ENCODE data around the gene GJA3.

GJA3 gene

GRCh38 chr13:20148501-20149183, 12.2 kb downstream of the GJA3 start:
- no peak for DNase-seq

DNA sequence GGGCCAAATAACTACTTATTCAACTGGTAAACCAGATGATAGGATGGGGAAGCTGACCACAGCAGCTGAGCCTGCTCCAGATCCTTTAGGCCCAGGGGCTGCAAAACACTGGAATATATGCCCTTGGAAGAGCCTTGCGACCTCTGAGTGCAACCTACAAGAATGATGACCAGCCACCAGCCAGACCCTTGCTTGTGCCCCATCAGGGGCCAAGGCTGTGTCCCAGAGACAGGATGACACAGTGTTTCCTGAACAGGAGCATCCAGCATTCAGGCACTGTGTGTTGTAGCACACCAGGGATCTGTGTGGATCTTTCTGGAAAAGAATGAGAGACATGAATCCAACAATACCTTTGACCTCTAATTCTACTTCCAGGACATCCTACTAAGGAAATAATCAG, 14.5 kb downstream of the GJA3 start:
- no peak for DNase-seq

- DNase-seq: no peak
Measured at GRCh38 chr13:20145521-20145920, 15.3 kb downstream of the GJA3 start.

GRCh38 chr13:20144141-20144850, 16.6 kb downstream of the GJA3 start:
- DNase-seq: no peak

GRCh38 chr13:20142927-20143480, 17.8 kb downstream of the GJA3 start:
- no peak for DNase-seq

- DNase-seq: no peak
Measured at GRCh38 chr13:20142023-20142926, 18.6 kb downstream of the GJA3 start.

- no peak for DNase-seq
Measured at GRCh38 chr13:20141238-20142022, 19.4 kb downstream of the GJA3 start.

- no peak for DNase-seq
Measured at GRCh38 chr13:20140487-20140886, 20.4 kb downstream of the GJA3 start.

- DNase-seq: no peak
Measured at GRCh38 chr13:20137875-20138274, 23.0 kb downstream of the GJA3 start.

DNA sequence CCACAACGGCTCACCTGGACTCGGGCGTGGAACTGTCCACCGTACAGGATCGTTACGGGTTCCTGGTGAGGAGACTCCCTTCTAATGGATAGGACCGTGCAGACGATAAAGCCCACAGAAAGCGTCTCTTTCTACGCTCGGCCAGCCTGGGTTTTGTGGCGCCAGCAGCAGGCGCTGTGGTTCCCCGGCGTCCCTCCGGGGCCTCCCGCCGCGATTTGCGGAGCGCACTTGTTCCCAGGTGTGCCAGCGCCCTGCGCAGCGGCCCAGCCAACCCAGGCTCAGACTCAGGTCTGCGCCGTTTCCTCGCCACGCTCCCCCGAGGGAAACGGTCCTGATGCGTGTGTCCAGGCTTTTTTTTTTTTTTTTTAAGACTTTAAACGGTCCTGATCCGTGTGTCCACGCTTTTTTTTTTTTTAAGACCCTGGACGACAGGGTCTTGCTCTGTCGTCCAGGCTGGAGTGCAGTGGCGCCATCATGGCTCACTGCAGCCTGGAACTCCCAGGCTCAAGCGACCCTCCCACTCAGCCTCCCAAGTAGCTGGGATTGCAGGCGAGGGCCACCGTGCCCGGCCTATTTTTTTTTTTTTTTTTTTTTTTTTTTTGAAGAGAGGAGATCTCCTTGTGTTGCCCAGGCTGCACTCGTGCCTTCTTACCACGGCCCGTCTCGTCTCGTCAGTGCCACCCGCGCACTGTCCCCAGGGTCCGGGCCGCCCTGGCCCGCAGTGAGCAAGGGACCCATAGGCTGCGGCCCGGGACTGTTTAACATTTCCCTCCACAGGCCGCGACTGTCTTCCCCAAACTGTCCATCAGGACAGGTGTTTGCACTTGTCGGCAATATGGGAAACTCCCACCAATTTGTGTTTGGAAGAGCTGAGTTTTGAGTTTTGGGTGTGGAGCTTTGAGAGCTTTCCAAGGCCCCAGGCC, 23.8 kb downstream of the GJA3 start:
- no peak for DNase-seq

GRCh38 chr13:20134732-20135131, 26.1 kb downstream of the GJA3 start:
- no peak for DNase-seq

- DNase-seq: no peak
Measured at GRCh38 chr13:20132052-20132634, 28.7 kb downstream of the GJA3 start.

DNA sequence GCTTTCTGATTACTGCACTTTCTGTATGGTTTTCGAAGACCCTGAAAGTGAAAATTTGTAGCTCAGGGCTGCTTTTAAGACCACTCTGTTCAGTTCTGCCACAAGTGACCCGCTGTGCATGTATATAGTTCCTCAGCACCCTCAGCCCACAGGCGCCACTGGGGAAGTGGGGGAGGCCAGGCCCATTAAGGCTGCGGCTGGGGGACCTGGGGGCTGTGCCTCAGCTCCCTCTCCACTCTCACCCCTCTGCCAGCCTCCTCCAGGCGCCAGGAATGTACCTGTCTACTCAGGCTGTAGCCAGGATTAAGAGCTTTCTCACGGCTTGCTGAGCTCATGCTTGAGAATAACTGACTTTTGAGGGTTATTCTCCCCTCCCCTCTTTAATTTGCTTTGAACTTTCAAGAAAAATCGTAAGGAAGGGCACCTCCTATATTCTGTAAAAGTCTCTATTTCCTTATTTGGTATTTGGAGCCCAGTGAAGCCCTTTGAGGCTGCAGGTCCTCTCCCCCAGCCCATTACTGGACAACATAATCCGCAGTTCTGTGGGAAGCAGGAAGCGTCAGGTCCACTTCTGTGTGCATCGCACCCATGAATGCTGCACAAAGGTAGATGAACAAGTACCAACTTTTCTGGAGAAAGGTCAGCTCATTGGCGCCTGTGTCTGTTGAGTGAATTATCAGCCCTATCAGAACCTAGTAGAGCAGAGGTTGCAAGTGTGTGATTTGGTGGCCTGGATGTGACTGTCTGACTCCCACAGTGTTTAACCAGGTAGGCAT, 29.6 kb downstream of the GJA3 start:
- DNase-seq: no peak

- DNase-seq: no peak
Measured at GRCh38 chr13:20130652-20131051, 30.2 kb downstream of the GJA3 start.

GRCh38 chr13:20130012-20130411, 30.8 kb downstream of the GJA3 start:
- no peak for DNase-seq

GRCh38 chr13:20129076-20129475, 31.8 kb downstream of the GJA3 start:
- DNase-seq: no peak

- no peak for DNase-seq
Measured at GRCh38 chr13:20128459-20128931, 32.4 kb downstream of the GJA3 start.

GRCh38 chr13:20127562-20128458, 33.0 kb downstream of the GJA3 start:
- DNase-seq: peak; percentile 84

DNA sequence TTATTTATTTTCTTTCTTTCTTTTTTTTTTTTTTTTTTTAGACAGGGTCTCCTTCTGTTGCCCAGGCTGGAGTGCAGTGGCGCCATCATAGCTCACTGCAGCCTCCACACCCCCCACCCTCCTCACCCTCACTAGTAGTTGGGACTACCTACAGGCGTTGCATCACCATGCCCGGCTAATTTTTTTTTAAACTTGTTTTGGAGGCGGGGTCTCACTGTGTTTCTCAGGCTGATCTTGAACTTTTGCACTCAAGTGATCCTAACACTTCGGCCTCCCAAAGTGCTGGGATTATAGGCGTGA, 33.6 kb downstream of the GJA3 start:
- no peak for DNase-seq
